ENCODE measurements around the gene RAD51B. TPM values are rescaled to one million over a fixed set of nuclear protein-coding genes. Genes with fewer than 3 reads are reported as not detected.

RAD51B gene
- total RNA-seq, 6 experiments from 2014 or later: 2.7 to 5.8 (median 4.3) TPM

- DNase-seq: no peak
- Histone ChIP-seq H3K27me3 (no peaks in the 10 kb centered on the region), H3K9me3 (no peaks in the 10 kb centered on the region), H3K27ac (no peak overlapping the region), H3K4me3 (no peak overlapping the region), H3K36me3 (no peaks in the 10 kb centered on the region), H3K4me1 (peaks cover 0 to 8% (median 2%) of the 10 kb centered on the region in 4 donors)
- TF ChIP-seq CTCF (IDR thresholded peaks at IDR 0.05) (no peak), POLR2A (IDR thresholded peaks at IDR 0.05) (no peak)
- intact Hi-C loops (cut with DNase I): no loop called here
- peak in 1 of 4 donors; percentile 41 for ATAC-seq
- 37% methylated on average over 2 of the region's 2 CpGs for WGBS (ENCODE audit: insufficient coverage, low coverage, low lambda C conversion rate, missing lambda C conversion rate)
These were observed 733.0 kb downstream of the RAD51B start for GRCh38 chr14:68552602-68553001.

- intact Hi-C loops (cut with DNase I): no loop called here
- H3K27me3 ChIP-seq: no peaks in the 10 kb centered on the region
- no peaks in the 10 kb centered on the region for H3K36me3 ChIP-seq
- no peak overlapping the region for H3K27ac ChIP-seq
- DNase-seq (no peak), ATAC-seq (no peak)
- H3K4me3 ChIP-seq: no peak overlapping the region
- WGBS (ENCODE audit: insufficient coverage, low coverage, low lambda C conversion rate, missing lambda C conversion rate): 57% methylated on average over 3 of the region's 3 CpGs
- peaks cover 0 to 10% (median 4%) of the 10 kb centered on the region in 4 donors for H3K4me1 ChIP-seq
- TF ChIP-seq CTCF (IDR thresholded peaks at IDR 0.05) (no peak), POLR2A (IDR thresholded peaks at IDR 0.05) (no peak)
- no peaks in the 10 kb centered on the region for H3K9me3 ChIP-seq
These were observed 733.7 kb downstream of the RAD51B start for GRCh38 chr14:68553311-68553710.

GRCh38 chr14:68554231-68554630 lies 734.7 kb downstream of the RAD51B start:
- no peak for ATAC-seq
- Histone ChIP-seq H3K27me3 (no peaks in the 10 kb centered on the region), H3K4me3 (no peak overlapping the region), H3K4me1 (peaks cover 0 to 10% (median 4%) of the 10 kb centered on the region in 4 donors), H3K27ac (no peak overlapping the region), H3K36me3 (no peaks in the 10 kb centered on the region), H3K9me3 (no peaks in the 10 kb centered on the region)
- no peak for TF ChIP-seq POLR2A (IDR thresholded peaks at IDR 0.05)
- TF ChIP-seq CTCF (IDR thresholded peaks at IDR 0.05): no peak
- no peak for DNase-seq
- 72% methylated on average over 4 of the region's 4 CpGs for whole genome bisulfite sequencing (ENCODE audit: insufficient coverage, low coverage, low lambda C conversion rate, missing lambda C conversion rate)
- intact Hi-C loops (cut with DNase I): no loop called here

DNA sequence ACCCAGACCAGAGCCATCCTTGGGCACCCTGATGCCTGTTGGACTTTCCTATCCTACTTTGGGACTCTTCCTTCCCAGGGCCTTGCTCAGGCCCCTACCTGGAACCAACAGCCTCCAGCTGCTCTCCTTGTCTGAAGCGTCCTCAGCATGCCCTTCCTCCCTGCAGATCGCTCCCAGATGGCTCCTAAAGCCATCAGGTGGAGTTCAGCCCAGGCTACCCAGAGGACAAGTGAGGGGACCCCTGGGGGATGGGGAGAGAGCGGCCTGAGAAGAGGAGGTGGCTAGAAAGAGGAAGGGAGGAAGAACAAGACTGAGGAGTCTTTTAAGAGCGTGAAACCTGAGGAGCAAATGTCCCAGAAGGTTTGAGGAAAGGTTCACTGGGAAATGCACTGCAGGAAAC lies 736.7 kb downstream of the RAD51B start:
- Histone ChIP-seq H3K27me3 (no peaks in the 10 kb centered on the region), H3K4me3 (no peak overlapping the region), H3K4me1 (peaks cover 0 to 12% (median 5%) of the 10 kb centered on the region in 4 donors), H3K27ac (no peak overlapping the region), H3K36me3 (no peaks in the 10 kb centered on the region), H3K9me3 (no peaks in the 10 kb centered on the region)
- no peak for TF ChIP-seq POLR2A (IDR thresholded peaks at IDR 0.05)
- TF ChIP-seq CTCF (IDR thresholded peaks at IDR 0.05): no peak
- ATAC-seq: no peak
- intact Hi-C loops (cut with DNase I): no loop called here
- no peak for DNase-seq
- 83% methylated on average over 2 of the region's 4 CpGs for WGBS (ENCODE audit: insufficient coverage, low coverage, low lambda C conversion rate, missing lambda C conversion rate)

DNA sequence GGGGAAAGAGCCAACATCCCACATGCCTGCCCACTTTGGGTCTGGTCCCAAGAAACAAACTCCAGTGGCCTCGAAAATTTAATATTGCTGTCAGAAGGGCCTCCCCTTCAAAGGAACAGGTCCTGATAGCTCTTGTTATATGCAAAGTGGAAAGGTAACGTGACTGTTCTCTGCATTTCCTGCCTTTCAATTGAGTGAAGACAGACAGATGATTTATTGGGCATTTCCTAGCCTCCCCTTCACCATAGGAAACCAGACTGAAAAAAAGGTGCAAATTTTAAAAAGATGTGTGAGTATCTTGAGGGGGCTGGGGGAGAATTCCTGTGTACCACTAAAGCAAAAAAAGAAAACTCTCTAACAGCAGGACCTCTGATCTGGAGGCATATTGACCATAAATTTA lies 738.1 kb downstream of the RAD51B start:
- WGBS (ENCODE audit: insufficient coverage, low coverage, low lambda C conversion rate, missing lambda C conversion rate): 58% methylated on average over 2 of the region's 2 CpGs
- H3K9me3 ChIP-seq: no peaks in the 10 kb centered on the region
- intact Hi-C loops (cut with DNase I): no loop called here
- H3K27me3 ChIP-seq: no peaks in the 10 kb centered on the region
- no peak for TF ChIP-seq CTCF (IDR thresholded peaks at IDR 0.05)
- no peak for TF ChIP-seq POLR2A (IDR thresholded peaks at IDR 0.05)
- H3K4me3 ChIP-seq: no peak overlapping the region
- ATAC-seq: no peak
- H3K4me1 ChIP-seq: peaks cover 0 to 25% (median 14%) of the 10 kb centered on the region in 4 donors
- no peak for DNase-seq
- no peaks in the 10 kb centered on the region for H3K36me3 ChIP-seq
- H3K27ac ChIP-seq: no peak overlapping the region
